Measurements from ENCODE around the gene ADCYAP1R1. TPM values are rescaled to one million over a fixed set of nuclear protein-coding genes. Genes with fewer than 3 reads are reported as not detected.

ADCYAP1R1 gene
- total RNA-seq, result 1 to 10 TPM in 8 of 9 donors, under 1 TPM in 1; 0.42 to 7.7 (median 1.8) TPM
- polyA plus RNA-seq, result under 1 TPM; 0.69 to 0.71 TPM
- long read RNA-seq, donor 1, partial matches to known transcripts, result 0 of 3 reads
- long read RNA-seq, donor 1, other reads (novel, unspliced or antisense), result 3 of 3 reads
- long read RNA-seq, donor 2, partial matches to known transcripts, result 0 of 2 reads
- long read RNA-seq, donor 2, other reads (novel, unspliced or antisense), result 1 of 2 reads
- long read RNA-seq, donor 3, result 0 reads

DNA sequence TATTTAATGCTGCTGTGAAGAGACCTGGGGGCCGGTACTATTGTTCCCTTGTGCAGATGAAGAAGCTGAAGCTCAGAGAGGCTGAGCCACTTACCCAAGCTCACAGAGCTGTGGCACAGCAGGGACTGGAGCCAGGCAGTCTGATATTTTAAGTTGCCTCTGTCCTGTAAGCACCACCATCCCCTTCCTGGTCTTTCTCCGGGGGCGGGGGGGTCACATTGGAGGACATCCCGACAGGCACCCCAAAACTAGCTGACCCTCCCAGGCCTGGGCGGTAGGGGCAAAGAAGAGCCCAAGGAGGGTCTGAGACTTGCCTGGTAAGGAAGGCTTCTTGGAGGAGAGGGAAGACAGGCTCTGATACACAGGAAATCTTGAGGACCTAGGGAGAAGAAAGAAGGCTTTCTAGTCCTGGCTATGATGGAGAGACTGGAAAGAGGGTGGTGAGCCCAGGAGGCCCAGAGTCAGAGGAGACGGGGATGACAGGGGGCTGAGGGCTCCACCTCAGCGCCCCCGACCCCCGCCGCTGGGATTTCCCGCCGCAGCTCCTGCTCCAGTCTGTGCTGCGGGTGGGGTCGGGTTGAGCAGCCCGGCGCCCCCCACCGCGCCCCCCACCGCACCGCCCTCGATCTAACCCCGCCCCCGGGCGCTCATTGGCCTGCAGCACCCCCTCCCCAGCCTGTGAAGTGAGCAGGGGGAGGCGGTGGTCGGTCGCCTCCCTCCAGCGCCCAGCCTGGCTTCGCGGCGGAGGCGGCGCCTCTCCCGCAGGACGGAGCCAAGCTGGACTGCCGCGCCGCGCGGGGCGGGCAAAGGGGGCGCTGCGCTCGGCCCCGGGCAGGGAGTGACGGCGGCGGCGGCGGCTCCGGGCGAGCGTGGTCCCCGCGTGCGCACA, at the start of gene ADCYAP1R1:
Gene ADCYAP1R1 (plus strand): TSS at position 711 of the 889 bp plus-strand sequence. CDS start 10,957 bp downstream, outside the sequence.
- Histone ChIP-seq H3K4me1 (peaks cover 0 to 18% (median 6%) of the 10 kb centered on the region in 12 donors), H3K36me3 (no peaks in the 10 kb centered on the region), H3K9me3 (no peaks in the 10 kb centered on the region), H3K4me3 (peak within 1 kb of the TSS; percentile 37 to 64 (median 52)), H3K27me3 (peaks cover 0 to 41% (median 29%) of the 10 kb centered on the region in 9 donors), H3K27ac (peak within 1 kb of the TSS in 4 of 12 donors; percentile 23 to 46 (median 32))
- peak; percentile 19 to 75 (median 43) for ATAC-seq
- intact Hi-C loops (cut with DNase I), result loop anchor here in 2 of 10 donors (5.0 to 10.0 kb wide), 2 partner anchors 57 to 70 kb away; no protein-coding TSS in a partner anchor
- TF ChIP-seq POLR2A (IDR thresholded peaks at IDR 0.05), result no peak
- peak in 5 of 12 donors; percentile 14 to 23 (median 15) for TF ChIP-seq CTCF (IDR thresholded peaks at IDR 0.05)
- 4 to 19% (median 6%) methylated on average over 9 to 55 of the region's 56 CpGs for WGBS, 4 donors
- DNase-seq, result peak in 4 of 5 donors; percentile 42 to 63 (median 48)

- no peak for DNase-seq
Measured at GRCh38 chr7:31003097-31003496, 49.0 kb upstream of the ADCYAP1R1 start.

GRCh38 chr7:31003721-31004120, 48.4 kb upstream of the ADCYAP1R1 start:
- Histone ChIP-seq H3K4me1 (peaks cover 0 to 9% (median 0%) of the 10 kb centered on the region in 12 donors), H3K4me3 (no peak overlapping the region), H3K9me3 (peaks cover 0 to 10% (median 0%) of the 10 kb centered on the region in 12 donors), H3K36me3 (no peaks in the 10 kb centered on the region), H3K27me3 (peaks cover 0 to 12% (median 0%) of the 10 kb centered on the region in 9 donors), H3K27ac (no peak overlapping the region)
- 84 to 95% (median 91%) methylated on average over 6 of the region's 6 CpGs for WGBS, 4 donors
- no peak for ATAC-seq
- DNase-seq, result no peak
- TF ChIP-seq CTCF (IDR thresholded peaks at IDR 0.05) (no peak), POLR2A (IDR thresholded peaks at IDR 0.05) (no peak)
- intact Hi-C loops (cut with DNase I), result no loop called here

More at GRCh38 chr7:31003097-31003496, 49.0 kb upstream of the ADCYAP1R1 start:
- WGBS, 4 donors, result 89 to 92% (median 90%) methylated on average over 2 of the region's 2 CpGs
- H3K9me3 ChIP-seq, result peaks cover 0 to 10% (median 0%) of the 10 kb centered on the region in 12 donors
- intact Hi-C loops (cut with DNase I), result no loop called here
- no peak overlapping the region for H3K4me3 ChIP-seq
- H3K27ac ChIP-seq, result no peak overlapping the region
- no peak for ATAC-seq
- H3K4me1 ChIP-seq, result peaks cover 0 to 9% (median 0%) of the 10 kb centered on the region in 12 donors
- no peaks in the 10 kb centered on the region for H3K36me3 ChIP-seq
- no peak for TF ChIP-seq CTCF (IDR thresholded peaks at IDR 0.05)
- TF ChIP-seq POLR2A (IDR thresholded peaks at IDR 0.05), result no peak
- H3K27me3 ChIP-seq, result peaks cover 0 to 12% (median 0%) of the 10 kb centered on the region in 9 donors

DNA sequence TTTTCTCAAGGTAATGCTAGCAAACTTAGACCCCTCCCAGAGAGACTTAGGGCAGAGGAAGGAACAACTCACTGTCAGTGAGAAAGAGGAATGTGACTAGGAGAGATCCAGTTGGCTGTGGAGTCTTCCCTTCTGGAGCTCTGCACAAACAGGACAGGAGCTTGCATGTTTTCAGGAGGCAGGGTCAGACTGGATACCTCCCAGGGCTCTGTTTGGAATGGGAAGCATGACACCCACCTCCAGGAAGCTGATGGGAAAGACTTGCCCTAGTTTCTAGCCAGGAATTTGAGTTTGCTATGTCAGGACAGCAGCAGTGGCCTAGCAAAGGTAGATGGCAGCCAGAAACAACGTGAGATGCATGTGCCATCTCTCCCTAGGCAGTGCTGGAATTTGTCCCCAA, 47.7 kb upstream of the ADCYAP1R1 start:
- no peak for ATAC-seq
- Histone ChIP-seq H3K9me3 (peaks cover 0 to 10% (median 0%) of the 10 kb centered on the region in 12 donors), H3K4me1 (peaks cover 0 to 9% (median 0%) of the 10 kb centered on the region in 12 donors), H3K36me3 (no peaks in the 10 kb centered on the region), H3K27me3 (peaks cover 0 to 15% (median 0%) of the 10 kb centered on the region in 9 donors), H3K27ac (no peak overlapping the region), H3K4me3 (no peak overlapping the region)
- 39 to 75% (median 55%) methylated on average over 1 of the region's 1 CpG for WGBS, 4 donors
- TF ChIP-seq POLR2A (IDR thresholded peaks at IDR 0.05), result no peak
- no peak for TF ChIP-seq CTCF (IDR thresholded peaks at IDR 0.05)
- no peak for DNase-seq
- intact Hi-C loops (cut with DNase I), result no loop called here
